HepG2 (cell line): ENCODE data around the gene TRAK1. TPM values are rescaled to one million over a fixed set of nuclear protein-coding genes. Genes with fewer than 3 reads are reported as not detected.

ENCODE experiments used
- ATAC-seq: fragments of 200-7000 bp; cut with Tn5 transposase; 3 replicates; pipeline ENCODE4 v1.9.1; 2020; ENCODE audit warnings: mild to moderate bottlenecking, moderate library complexity
- BruUV-seq: library from RNA; stranded (reverse); fragments of 400-500 nt; replicated peaks from 2 replicates; lab custom pipeline; 2021; lab: Mats Ljungman, UMichigan
- CTCF ChIA-PET: fragments of 300-600 bp; formaldehyde crosslinking; extraction: SDS; loops from one replicate; lab custom pipeline; 2021; ENCODE audit warnings: low total read pairs, inconsistent platforms, low intra/inter-chr PET ratio; lab: Yijun Ruan, JAX
- POLR2A ChIA-PET: fragments of 350-600 bp; sonication (Branson Sonifier 250); formaldehyde crosslinking; loops from one replicate; lab custom pipeline; 2020; ENCODE audit warnings: antibody characterized with exemption, inconsistent platforms; lab: Yijun Ruan, JAX
- DNase-seq: peaks from one replicate; pipeline ENCODE4 v3.0.0-alpha.2; 2015; ENCODE audit warnings: low spot score
- FAIRE-seq: peaks from 3 replicates; lab custom pipeline; 2011; peaks lifted over from hg19 to GRCh38; lab: Jason Lieb, UNC
- H2AFZ ChIP-seq: one replicate; pipeline ENCODE4 v1.6.1; 2011; ENCODE audit warnings: low read length, inconsistent platforms
- H3K27ac ChIP-seq: fragments of 300-600 bp; 3 replicates; pipeline ENCODE4 v1.8.0; 2011; ENCODE audit warnings: mixed run types, mild to moderate bottlenecking, mixed read lengths, low read length, inconsistent platforms; ENCODE audit not compliant: insufficient read depth; ENCODE audit errors: extremely low read length
- H3K27me3 ChIP-seq, 2 experiments: fragments of 200-600 bp in 1 of 2; 2 replicates in 1 of 2; 3 replicates in 1 of 2; pipeline versions ENCODE4 v1.6.0 to v1.8.0; 2011; ENCODE audit warnings: low read length in 2 of 2, mild to moderate bottlenecking in 2 of 2, moderate library complexity in 2 of 2, inconsistent platforms in 1 of 2; ENCODE audit not compliant: insufficient read depth in 2 of 2, control insufficient read depth in 1 of 2
- H3K36me3 ChIP-seq, 2 experiments: fragments of 200-600 bp in 1 of 2; replicated peaks in 1 of 2; 2 replicates in 1 of 2; 3 replicates in 1 of 2; pipeline versions ENCODE4 v1.5.1 to v1.8.0; 2011; ENCODE audit warnings: low read length in 2 of 2, inconsistent platforms in 1 of 2; ENCODE audit not compliant: insufficient read depth in 2 of 2, control insufficient read depth in 1 of 2
- H3K4me1 ChIP-seq: 2 replicates; pipeline ENCODE4 v1.5.1; 2012; ENCODE audit warnings: low read length, inconsistent platforms; ENCODE audit not compliant: insufficient read depth
- H3K4me2 ChIP-seq: 2 replicates; pipeline ENCODE4 v1.6.0; 2011; ENCODE audit warnings: low read depth, low read length, inconsistent platforms
- H3K4me3 ChIP-seq, 3 experiments: fragments of 200-600 bp in 1 of 3; sonication (generic), shearing (Covaris generic) in 1 of 3; replicated peaks in 1 of 3; 2 replicates each; pipeline ENCODE4 v1.5.1; 2011 to 2016; ENCODE audit warnings: low read length in 3 of 3, inconsistent platforms in 2 of 3, low read depth in 2 of 3, mild to moderate bottlenecking in 2 of 3, control low read depth in 1 of 3, mixed read lengths in 1 of 3; ENCODE audit not compliant: insufficient read depth in 1 of 3
- H3K79me2 ChIP-seq: one replicate; pipeline ENCODE4 v1.6.1; 2011; ENCODE audit warnings: low read length, inconsistent platforms; ENCODE audit not compliant: insufficient read depth
- H3K9ac ChIP-seq: 2 replicates; pipeline ENCODE4 v1.6.0; 2011; ENCODE audit warnings: mild to moderate bottlenecking, low read depth, low read length, inconsistent platforms; ENCODE audit not compliant: insufficient read depth
- H3K9me3 ChIP-seq: 2 replicates; pipeline ENCODE4 v1.5.1; 2012; ENCODE audit warnings: mild to moderate bottlenecking, low read length
- H4K20me1 ChIP-seq: 2 replicates; pipeline ENCODE4 v1.6.0; 2011; ENCODE audit warnings: inconsistent platforms, mild to moderate bottlenecking, low read length, moderate library complexity; ENCODE audit not compliant: insufficient read depth
- ELF3 ChIP-seq: IDR thresholded peaks from 2 replicates; pipeline ENCODE4 v1.6.1; 2016; ENCODE audit warnings: missing genetic modification reagents, missing compliant biosample characterization
- ERF ChIP-seq: IDR thresholded peaks from 2 replicates; pipeline ENCODE4 v1.6.1; 2018; ENCODE audit warnings: missing biosample characterization, missing genetic modification reagents
- IKZF4 ChIP-seq: sonication (generic); formaldehyde crosslinking; IDR thresholded peaks from 2 replicates; pipeline ENCODE4 v1.5.1; 2020; ENCODE audit warnings: borderline replicate concordance, mild to moderate bottlenecking, low read depth, missing genetic modification reagents; ENCODE audit errors: not compliant biosample characterization
- MTA3 ChIP-seq: sonication (generic); formaldehyde crosslinking; IDR thresholded peaks from 2 replicates; pipeline ENCODE4 v1.4.0; 2020; ENCODE audit warnings: missing genetic modification reagents
- NFYB ChIP-seq: sonication (generic); formaldehyde crosslinking; IDR thresholded peaks from 2 replicates; pipeline ENCODE4 v1.4.0; 2020; ENCODE audit warnings: missing genetic modification reagents
- PAX8 ChIP-seq: sonication (generic); formaldehyde crosslinking; IDR thresholded peaks from 2 replicates; pipeline ENCODE4 v1.8.0; 2022; ENCODE audit warnings: mild to moderate bottlenecking, missing genetic modification reagents, borderline replicate concordance
- SP4 ChIP-seq: sonication (generic); formaldehyde crosslinking; IDR thresholded peaks from 2 replicates; pipeline ENCODE4 v1.8.1; 2023; ENCODE audit warnings: mild to moderate bottlenecking, missing genetic modification reagents
- TBX3 ChIP-seq: fragments of 450-650 bp; IDR thresholded peaks from 2 replicates; pipeline ENCODE4 v1.6.1; 2017; ENCODE audit warnings: antibody characterized with exemption, mild to moderate bottlenecking, inconsistent platforms, borderline replicate concordance
- ZBTB21 ChIP-seq: sonication (generic); formaldehyde crosslinking; IDR thresholded peaks from 2 replicates; pipeline ENCODE4 v1.4.0; 2020; ENCODE audit warnings: missing genetic modification reagents
- ZNF704 ChIP-seq: sonication (generic); formaldehyde crosslinking; IDR thresholded peaks from 2 replicates; pipeline ENCODE4 v1.8.1; 2023; ENCODE audit warnings: mild to moderate bottlenecking, inconsistent platforms, moderate library complexity, missing genetic modification reagents, borderline replicate concordance
- WGBS: methylation state at CpG from one replicate; pipeline ENCODE4 v1.1.6; 2017; ENCODE audit warnings: low lambda C conversion rate; 5-methylcytosine and 5-hydroxymethylcytosine counted together
- in situ Hi-C: cut with HindIII; loops from 2 replicates; pipeline ENCODE4 v1.10.0; 2017; ENCODE audit warnings: low pct_unique_long_range_greater_than_20kb; ENCODE audit not compliant: extremely low pct_ligation_motif_present
- intact Hi-C: fragments of 100-400 bp; cut with micrococcal nuclease; formaldehyde crosslinking; loops from one replicate; pipeline ENCODE4 v1.10.0; 2022; ENCODE audit not compliant: unreplicated experiment
- polyA plus RNA-seq, 8 experiments: library from polyadenylated mRNA; depleted of rRNA in 3 of 8; stranded (reverse) in 7 of 8; unstranded in 1 of 8; fragments of >200 nt; fragmentation: Illumina TruSeq in 4 of 8; extraction: Trizol in 4 of 8; gene quantifications; 2 replicates each; pipeline versions ENCODE4 v1.2.1 to v1.2.3, GENCODE V29; 2011 to 2016; ENCODE audit warnings: low read depth in 4 of 8, missing spikeins in 1 of 8, mixed read lengths in 1 of 8; ENCODE audit not compliant: insufficient read depth in 1 of 8
- total RNA-seq, 5 experiments: library from RNA; depleted of rRNA; stranded (reverse); fragments of >200 nt; fragmentation: Illumina TruSeq; extraction: Trizol; gene quantifications; 2 replicates each; pipeline ENCODE4 v1.2.3, GENCODE V29; 2016; ENCODE audit warnings: low read depth in 1 of 5
- TF ChIP-seq, protein P1 (sequence below): IDR thresholded peaks from 2 replicates; pipeline ENCODE4 v1.6.1; 2018; ENCODE audit warnings: missing genetic modification reagents, mild to moderate bottlenecking, missing compliant biosample characterization
- TF ChIP-seq, protein P2 (sequence below): sonication (generic); formaldehyde crosslinking; IDR thresholded peaks from 2 replicates; pipeline ENCODE4 v1.4.0; 2020; ENCODE audit warnings: mild to moderate bottlenecking, missing genetic modification reagents, borderline replicate concordance
- TF ChIP-seq, protein P3 (sequence below): sonication (generic); formaldehyde crosslinking; IDR thresholded peaks from 2 replicates; pipeline ENCODE4 v1.5.0; 2020; ENCODE audit warnings: missing genetic modification reagents

The TRAK1 gene
- total and polyA plus RNA-seq, 2 of the 13 experiments (the other 11 are each of a cell fraction or from before 2014, with no cell fraction given), result 20.5 to 46.6 TPM

GRCh38 chr3:42118762-42119361 is 27.7 kb downstream of the TRAK1 start (continued):
- TF ChIP-seq ZNF704 (CRISPR knock-in tag) (no peak), ERF (CRISPR knock-in tag) (0 out of 2 replicates have a peak, but pooled peaks have one; percentile 40), SP4 (CRISPR knock-in tag) (no peak)
- TF ChIP-seq, protein P1, sequence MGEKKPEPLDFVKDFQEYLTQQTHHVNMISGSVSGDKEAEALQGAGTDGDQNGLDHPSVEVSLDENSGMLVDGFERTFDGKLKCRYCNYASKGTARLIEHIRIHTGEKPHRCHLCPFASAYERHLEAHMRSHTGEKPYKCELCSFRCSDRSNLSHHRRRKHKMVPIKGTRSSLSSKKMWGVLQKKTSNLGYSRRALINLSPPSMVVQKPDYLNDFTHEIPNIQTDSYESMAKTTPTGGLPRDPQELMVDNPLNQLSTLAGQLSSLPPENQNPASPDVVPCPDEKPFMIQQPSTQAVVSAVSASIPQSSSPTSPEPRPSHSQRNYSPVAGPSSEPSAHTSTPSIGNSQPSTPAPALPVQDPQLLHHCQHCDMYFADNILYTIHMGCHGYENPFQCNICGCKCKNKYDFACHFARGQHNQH (CRISPR knock-in tag), result peak; percentile 61; the same call in 1 of the 2 replicates
- TF ChIP-seq, all 625 proteins: peak for 42

DNA sequence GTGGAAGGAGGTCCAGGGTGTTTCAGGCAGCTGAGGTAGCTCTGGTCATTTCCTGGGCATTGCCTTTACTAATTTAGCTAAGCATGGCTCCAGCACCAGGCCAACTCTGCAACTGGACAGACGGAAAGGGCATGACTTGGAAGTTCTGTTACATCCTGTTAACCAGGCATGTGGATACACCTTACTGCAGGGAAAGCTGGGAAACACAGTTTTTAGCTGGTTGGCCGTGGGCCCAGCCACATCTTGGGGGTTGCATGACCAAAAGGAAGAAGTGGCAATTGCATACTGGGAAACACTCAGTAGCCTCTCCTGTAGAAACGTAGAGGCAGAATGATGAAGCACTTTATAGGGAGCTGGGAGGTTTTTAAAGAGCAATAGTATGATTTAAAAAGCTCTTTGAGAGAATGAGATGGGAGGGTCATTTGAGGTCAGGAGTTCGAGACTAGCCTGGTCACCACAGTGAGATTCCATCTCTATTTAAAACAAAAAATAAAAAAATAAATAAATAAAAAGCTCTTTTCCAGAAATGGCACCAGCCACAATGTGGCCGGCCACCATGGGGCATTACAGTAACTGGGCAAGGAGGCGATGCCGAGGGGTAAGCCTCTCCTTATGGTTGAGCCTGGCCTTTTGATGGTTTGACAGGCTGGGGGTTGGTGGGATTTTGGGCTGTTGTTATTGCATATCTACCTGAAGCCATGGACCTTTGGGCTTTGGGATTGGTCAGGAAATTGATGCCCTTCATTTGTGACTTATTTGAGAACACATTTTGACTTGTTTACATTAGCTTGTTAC is 28.6 kb downstream of the TRAK1 start:
- POLR2A ChIA-PET, result interaction anchor here (0.9 to 4.1 kb wide), 5 partner anchors 11 to 71 kb away, joined by 4 to 30 read pairs (median 6); no protein-coding TSS in a partner anchor
- no peak overlapping the region for H2AFZ ChIP-seq

More for the DNA sequence above, 28.6 kb downstream of the TRAK1 start:
- ATAC-seq (no peak), FAIRE-seq (no peak), DNase-seq (no peak)
- Histone ChIP-seq H3K27me3 (no peaks in the 10 kb centered on the region), H4K20me1 (peaks cover 2% of the 10 kb centered on the region; the same call in 1 of the 2 replicates), H3K36me3 (no peaks in the 10 kb centered on the region), H3K9me3 (no peaks in the 10 kb centered on the region), H3K4me2 (no peak overlapping the region), H3K9ac (no peak overlapping the region), H3K4me3 (no peak overlapping the region), H3K4me1 (peaks cover 81% of the 10 kb centered on the region), H3K27ac (no peak overlapping the region), H3K79me2 (peaks cover 14% of the 10 kb centered on the region)
- CTCF ChIA-PET, result interaction anchor here (2.1 to 5.2 kb wide), 2 partner anchors 71 to 109 kb away, joined by 6 to 104 read pairs; no protein-coding TSS in a partner anchor
- in situ Hi-C loops (loop anchor here (5.0 to 25.0 kb wide), 3 partner anchors 43 to 318 kb away; no protein-coding TSS in a partner anchor), intact Hi-C loops (loop anchor here (5.0 kb wide), 3 partner anchors 43 to 227 kb away; no protein-coding TSS in a partner anchor)
- 96% methylated on average over 7 of the region's 7 CpGs for WGBS
- TF ChIP-seq NFYB (CRISPR knock-in tag), result no peak
- TF ChIP-seq PAX8 (CRISPR knock-in tag), result no peak
- TF ChIP-seq, protein P2, sequence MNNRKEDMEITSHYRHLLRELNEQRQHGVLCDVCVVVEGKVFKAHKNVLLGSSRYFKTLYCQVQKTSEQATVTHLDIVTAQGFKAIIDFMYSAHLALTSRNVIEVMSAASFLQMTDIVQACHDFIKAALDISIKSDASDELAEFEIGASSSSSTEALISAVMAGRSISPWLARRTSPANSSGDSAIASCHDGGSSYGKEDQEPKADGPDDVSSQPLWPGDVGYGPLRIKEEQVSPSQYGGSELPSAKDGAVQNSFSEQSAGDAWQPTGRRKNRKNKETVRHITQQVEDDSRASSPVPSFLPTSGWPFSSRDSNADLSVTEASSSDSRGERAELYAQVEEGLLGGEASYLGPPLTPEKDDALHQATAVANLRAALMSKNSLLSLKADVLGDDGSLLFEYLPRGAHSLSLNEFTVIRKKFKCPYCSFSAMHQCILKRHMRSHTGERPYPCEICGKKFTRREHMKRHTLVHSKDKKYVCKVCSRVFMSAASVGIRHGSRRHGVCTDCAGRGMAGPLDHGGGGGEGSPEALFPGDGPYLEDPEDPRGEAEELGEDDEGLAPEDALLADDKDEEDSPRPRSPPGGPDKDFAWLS (CRISPR knock-in tag), result no peak
- TF ChIP-seq ZBTB21, result no peak
- no peak for TF ChIP-seq IKZF4 (CRISPR knock-in tag)
- no peak for TF ChIP-seq MTA3 (CRISPR knock-in tag)
- TF ChIP-seq, protein P3, sequence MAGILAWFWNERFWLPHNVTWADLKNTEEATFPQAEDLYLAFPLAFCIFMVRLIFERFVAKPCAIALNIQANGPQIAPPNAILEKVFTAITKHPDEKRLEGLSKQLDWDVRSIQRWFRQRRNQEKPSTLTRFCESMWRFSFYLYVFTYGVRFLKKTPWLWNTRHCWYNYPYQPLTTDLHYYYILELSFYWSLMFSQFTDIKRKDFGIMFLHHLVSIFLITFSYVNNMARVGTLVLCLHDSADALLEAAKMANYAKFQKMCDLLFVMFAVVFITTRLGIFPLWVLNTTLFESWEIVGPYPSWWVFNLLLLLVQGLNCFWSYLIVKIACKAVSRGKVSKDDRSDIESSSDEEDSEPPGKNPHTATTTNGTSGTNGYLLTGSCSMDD, result no peak
- TF ChIP-seq ELF3, result no peak
- TF ChIP-seq TBX3, result no peak
- no TSS peak for BruUV-seq
